ENCODE measurements around the gene NPAS4.
"Not testable (repeated sequence)": the region's sequence is repeated elsewhere in the genome, so short reads cannot be mapped to it uniquely, and the experiment has no call there.

NPAS4 gene

DNA sequence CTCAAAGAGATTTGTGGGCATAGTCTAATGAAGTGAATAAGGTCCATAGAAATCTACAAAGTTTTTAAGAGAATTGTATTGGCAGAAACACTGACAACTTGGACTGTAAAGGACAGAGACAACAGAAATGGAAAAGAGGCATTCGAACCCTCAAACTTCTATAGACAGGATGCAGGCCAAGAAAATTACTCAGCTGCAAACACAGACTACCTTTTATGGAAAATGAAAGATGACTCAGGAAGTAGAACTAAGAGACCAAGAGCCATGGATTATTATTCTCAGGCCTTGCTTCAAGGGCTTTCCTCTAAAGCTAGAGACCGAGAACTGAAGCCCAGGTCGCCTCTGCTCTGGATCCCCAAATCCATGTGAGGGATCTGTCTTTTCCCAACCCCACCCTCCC is 42.1 kb downstream of the NPAS4 start:
- Histone ChIP-seq H3K4me2 (no peak overlapping the region), H4K20me1 (ENCODE audit: insufficient read depth) (no peaks in the 10 kb centered on the region), H3K27me3 (ENCODE audit: insufficient read depth, low read depth) (no peaks in the 10 kb centered on the region), H3K27ac (no peak overlapping the region), H3K4me1 (ENCODE audit: low read depth, poor library complexity, severe bottlenecking) (peaks cover 16% of the 10 kb centered on the region), H3K79me2 (ENCODE audit: insufficient read depth, low read depth) (no peaks in the 10 kb centered on the region), H3K36me3 (ENCODE audit: insufficient read depth) (no peaks in the 10 kb centered on the region), H3K4me3 (IDR thresholded peaks at IDR 0.05; ENCODE audit: insufficient read depth, low read depth, low read length) (no peak overlapping the region), H2AFZ (ENCODE audit: low read depth) (no peak overlapping the region), H3K9ac (no peak overlapping the region)
- TF ChIP-seq, protein P1, sequence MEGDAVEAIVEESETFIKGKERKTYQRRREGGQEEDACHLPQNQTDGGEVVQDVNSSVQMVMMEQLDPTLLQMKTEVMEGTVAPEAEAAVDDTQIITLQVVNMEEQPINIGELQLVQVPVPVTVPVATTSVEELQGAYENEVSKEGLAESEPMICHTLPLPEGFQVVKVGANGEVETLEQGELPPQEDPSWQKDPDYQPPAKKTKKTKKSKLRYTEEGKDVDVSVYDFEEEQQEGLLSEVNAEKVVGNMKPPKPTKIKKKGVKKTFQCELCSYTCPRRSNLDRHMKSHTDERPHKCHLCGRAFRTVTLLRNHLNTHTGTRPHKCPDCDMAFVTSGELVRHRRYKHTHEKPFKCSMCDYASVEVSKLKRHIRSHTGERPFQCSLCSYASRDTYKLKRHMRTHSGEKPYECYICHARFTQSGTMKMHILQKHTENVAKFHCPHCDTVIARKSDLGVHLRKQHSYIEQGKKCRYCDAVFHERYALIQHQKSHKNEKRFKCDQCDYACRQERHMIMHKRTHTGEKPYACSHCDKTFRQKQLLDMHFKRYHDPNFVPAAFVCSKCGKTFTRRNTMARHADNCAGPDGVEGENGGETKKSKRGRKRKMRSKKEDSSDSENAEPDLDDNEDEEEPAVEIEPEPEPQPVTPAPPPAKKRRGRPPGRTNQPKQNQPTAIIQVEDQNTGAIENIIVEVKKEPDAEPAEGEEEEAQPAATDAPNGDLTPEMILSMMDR (conservative IDR thresholded peaks at IDR 0.05; ENCODE audit: low read depth, low read length) = no peak

DNA sequence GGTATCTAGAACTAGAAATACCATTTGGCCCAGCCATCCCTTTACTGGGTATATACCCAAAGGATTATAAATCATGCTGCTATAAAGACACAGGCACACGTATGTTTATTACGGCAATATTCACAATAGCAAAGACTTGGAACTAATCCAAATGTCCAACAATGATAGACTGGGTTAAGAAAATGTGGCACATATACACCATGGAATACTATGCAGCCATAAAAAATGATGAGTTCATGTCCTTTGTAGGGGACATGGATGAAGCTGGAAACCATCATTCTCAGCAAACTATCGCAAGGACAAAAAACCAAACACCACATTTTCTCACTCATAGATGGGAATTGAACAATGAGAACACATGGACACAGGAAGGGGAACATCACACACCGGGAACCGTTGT is 43.3 kb downstream of the NPAS4 start:
- H2AFZ ChIP-seq (ENCODE audit: low read depth); H3K4me3 ChIP-seq (IDR thresholded peaks at IDR 0.05; ENCODE audit: insufficient read depth, low read depth, low read length); H3K27me3 ChIP-seq (ENCODE audit: insufficient read depth, low read depth); H3K36me3 ChIP-seq (ENCODE audit: insufficient read depth); H3K9ac ChIP-seq; H4K20me1 ChIP-seq (ENCODE audit: insufficient read depth); H3K4me2 ChIP-seq; H3K27ac ChIP-seq; H3K79me2 ChIP-seq (ENCODE audit: insufficient read depth, low read depth): not testable (repeated sequence)
- H3K4me1 ChIP-seq (ENCODE audit: low read depth, poor library complexity, severe bottlenecking) = peaks cover 12% of the 10 kb centered on the region

DNA sequence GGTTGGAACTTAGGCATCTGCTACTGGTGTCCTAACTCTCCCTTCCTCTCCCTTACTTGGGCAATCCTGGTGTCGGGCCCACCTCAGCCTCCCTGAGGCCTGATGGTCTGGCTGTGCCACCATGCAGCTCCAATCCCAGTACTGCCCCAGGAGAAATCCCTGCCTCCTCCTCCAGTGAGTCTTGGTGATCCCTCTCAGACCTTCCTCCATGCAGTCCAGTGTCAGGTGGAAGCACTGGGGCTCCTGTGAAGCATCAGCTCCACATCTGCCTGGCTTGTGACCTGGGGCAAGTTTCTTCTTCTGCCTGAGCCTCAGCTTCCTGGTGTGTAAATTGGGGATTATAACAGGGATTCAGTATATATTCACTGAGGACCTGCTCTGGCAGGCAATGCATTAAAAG is 44.1 kb downstream of the NPAS4 start:
- Histone ChIP-seq H3K79me2 (ENCODE audit: insufficient read depth, low read depth) (no peaks in the 10 kb centered on the region), H3K4me2 (no peak overlapping the region), H3K27ac (no peak overlapping the region), H3K36me3 (ENCODE audit: insufficient read depth) (no peaks in the 10 kb centered on the region), H3K4me3 (IDR thresholded peaks at IDR 0.05; ENCODE audit: insufficient read depth, low read depth, low read length) (no peak overlapping the region), H3K27me3 (ENCODE audit: insufficient read depth, low read depth) (no peaks in the 10 kb centered on the region), H3K4me1 (ENCODE audit: low read depth, poor library complexity, severe bottlenecking) (peaks cover 5% of the 10 kb centered on the region), H4K20me1 (ENCODE audit: insufficient read depth) (no peaks in the 10 kb centered on the region), H3K9ac (no peak overlapping the region), H2AFZ (ENCODE audit: low read depth) (no peak overlapping the region)
- TF ChIP-seq, protein P1 (conservative IDR thresholded peaks at IDR 0.05; ENCODE audit: low read depth, low read length) = no peak

DNA sequence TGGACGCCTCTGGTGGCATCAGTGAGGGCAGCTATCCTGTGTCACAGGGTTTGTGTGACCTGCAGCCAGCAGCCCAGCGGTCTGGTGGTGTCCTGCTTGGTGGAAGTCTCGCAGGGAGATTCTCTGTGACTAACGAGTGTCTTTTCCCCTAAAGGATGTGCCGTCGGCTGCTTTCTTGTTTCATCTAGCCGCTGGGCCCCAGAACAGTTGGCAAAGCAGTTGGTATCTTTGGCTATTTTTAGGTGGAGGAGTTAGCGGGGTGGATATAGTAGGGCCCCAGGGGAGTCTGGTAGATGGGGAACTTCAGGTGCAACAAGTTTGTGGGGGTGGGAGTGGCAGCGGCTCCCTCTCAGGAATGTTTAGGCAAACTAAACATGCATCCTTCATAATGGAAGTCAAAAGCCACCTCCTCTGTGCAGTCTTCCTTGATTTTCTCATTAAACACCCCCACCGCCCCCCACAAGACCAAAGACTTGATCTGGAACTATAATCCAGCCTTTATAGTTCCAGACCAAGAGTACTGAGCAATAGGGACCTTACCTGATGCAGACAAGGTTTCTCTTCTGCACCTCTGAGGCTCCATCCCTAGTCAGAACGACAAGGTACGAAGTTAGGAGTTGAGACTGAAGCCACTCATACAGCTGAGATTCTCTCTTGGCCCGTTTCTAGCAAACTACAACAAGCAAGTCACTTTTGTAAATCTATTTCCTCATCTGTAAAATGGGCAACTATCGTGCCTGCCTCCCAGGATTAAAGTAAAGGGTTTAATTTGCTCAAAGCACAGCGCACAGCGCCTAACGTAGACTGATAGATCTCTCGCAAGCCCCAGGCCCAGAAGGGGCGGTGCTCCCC is 44.8 kb downstream of the NPAS4 start:
- no peak overlapping the region for H3K4me3 ChIP-seq (IDR thresholded peaks at IDR 0.05; ENCODE audit: insufficient read depth, low read depth, low read length)
- peak overlapping the region; percentile 74 for H3K4me2 ChIP-seq
- TF ChIP-seq, protein P1 (conservative IDR thresholded peaks at IDR 0.05; ENCODE audit: low read depth, low read length) = no peak
- no peaks in the 10 kb centered on the region for H3K27me3 ChIP-seq (ENCODE audit: insufficient read depth, low read depth)
- peak overlapping the region; percentile 91 for H2AFZ ChIP-seq (ENCODE audit: low read depth)
- H3K36me3 ChIP-seq (ENCODE audit: insufficient read depth) = no peaks in the 10 kb centered on the region
- H3K4me1 ChIP-seq (ENCODE audit: low read depth, poor library complexity, severe bottlenecking) = peaks cover 5% of the 10 kb centered on the region
- no peak overlapping the region for H3K9ac ChIP-seq
- H3K27ac ChIP-seq = no peak overlapping the region
- H3K79me2 ChIP-seq (ENCODE audit: insufficient read depth, low read depth) = no peaks in the 10 kb centered on the region
- no peaks in the 10 kb centered on the region for H4K20me1 ChIP-seq (ENCODE audit: insufficient read depth)
